HG03064 (cell line): ENCODE measurements around the gene KCNK5.

Experiments
- ATAC-seq: cut with Tn5 transposase; IDR thresholded peaks from one replicate; pipeline ENCODE4 v1.9.1; 2021; ENCODE audit warnings: low read depth; ENCODE audit not compliant: unreplicated experiment

KCNK5 gene

GRCh38 chr6:39218868-39219567, 10.3 kb downstream of the KCNK5 start:
- no peak for ATAC-seq

GRCh38 chr6:39217177-39217864, 12.0 kb downstream of the KCNK5 start:
- ATAC-seq = no peak

GRCh38 chr6:39215640-39216158, 13.6 kb downstream of the KCNK5 start:
- ATAC-seq = no peak

DNA sequence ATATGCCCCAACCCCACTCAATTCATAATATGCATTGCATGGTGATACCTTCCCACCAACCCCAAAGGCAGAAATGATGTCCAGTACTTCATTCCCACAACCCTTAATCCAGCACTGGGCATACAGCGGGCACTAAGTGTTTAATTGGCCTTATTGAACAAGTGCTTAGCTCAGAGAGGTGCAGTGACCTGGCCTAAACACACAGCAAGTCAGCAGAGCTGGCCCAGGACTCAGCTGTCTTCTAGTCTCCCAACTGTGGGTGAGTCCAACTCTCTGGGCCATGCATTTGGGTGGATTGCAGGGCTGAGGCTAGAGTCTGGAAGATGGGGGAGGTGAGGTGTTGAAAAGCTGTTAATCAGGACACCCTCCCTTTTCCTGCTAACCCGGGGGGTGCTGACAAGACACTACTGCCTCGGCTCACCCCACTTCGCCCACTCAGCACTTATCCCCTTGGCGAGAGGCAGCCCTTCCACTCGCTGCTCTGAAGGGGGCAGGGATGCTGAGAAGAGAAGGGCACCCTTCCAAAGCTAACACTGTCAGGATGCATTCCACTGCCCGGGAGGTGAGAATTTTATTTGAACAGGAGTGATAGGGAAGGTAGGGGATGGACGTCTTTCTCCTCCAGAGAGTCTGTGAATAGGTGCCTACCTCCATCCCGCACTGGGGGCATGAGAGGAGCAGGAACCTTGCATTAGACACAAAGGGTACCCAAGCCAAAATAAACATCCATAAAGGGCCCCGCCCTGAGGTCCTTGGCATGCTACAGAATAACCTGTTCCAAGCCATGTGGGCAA, 14.2 kb downstream of the KCNK5 start:
- no peak for ATAC-seq

GRCh38 chr6:39214120-39214813, 15.0 kb downstream of the KCNK5 start:
- no peak for ATAC-seq

- ATAC-seq = no peak
Measured at GRCh38 chr6:39213195-39213920, 15.9 kb downstream of the KCNK5 start.

DNA sequence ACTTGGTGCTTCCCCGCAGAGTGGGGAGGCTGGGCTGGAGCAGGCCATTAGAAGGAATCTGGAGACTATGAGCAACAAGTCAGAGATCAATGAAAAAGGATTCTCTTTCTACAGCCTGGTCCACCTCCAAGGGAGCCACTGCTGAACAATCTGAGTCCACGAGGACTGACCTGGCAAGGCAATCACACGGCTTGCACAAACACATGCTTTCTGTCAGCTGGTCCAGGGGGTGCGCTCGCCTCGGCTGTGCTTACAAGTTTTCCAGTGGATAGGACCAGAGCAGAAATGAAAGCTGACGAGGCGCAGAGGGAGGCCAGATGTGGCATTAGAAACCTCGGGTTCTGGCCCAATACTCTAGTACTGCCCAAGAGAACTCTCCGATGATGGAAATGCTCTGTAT, 18.1 kb downstream of the KCNK5 start:
- ATAC-seq = no peak

GRCh38 chr6:39210450-39210849, 18.8 kb downstream of the KCNK5 start:
- no peak for ATAC-seq

DNA sequence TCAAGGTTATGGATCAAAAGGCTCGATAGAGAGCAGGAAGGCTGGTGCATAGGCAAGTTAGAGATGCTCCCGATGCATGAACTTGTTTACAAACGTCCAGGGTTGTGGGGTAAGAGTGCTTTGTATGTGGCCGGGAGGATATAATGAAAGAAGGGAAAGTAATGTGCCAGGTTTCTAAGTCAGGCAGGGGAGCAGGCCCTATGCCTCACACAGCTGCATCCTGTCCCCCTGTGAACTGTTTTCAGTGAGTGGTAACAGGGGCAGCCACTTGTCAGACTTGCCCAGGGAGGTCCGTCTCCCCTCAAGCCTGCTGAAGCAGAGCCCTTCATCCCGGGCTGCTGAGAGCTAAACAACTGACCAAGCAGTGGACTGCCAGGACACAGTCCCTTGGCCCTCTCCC, 19.4 kb downstream of the KCNK5 start:
- ATAC-seq = no peak

DNA sequence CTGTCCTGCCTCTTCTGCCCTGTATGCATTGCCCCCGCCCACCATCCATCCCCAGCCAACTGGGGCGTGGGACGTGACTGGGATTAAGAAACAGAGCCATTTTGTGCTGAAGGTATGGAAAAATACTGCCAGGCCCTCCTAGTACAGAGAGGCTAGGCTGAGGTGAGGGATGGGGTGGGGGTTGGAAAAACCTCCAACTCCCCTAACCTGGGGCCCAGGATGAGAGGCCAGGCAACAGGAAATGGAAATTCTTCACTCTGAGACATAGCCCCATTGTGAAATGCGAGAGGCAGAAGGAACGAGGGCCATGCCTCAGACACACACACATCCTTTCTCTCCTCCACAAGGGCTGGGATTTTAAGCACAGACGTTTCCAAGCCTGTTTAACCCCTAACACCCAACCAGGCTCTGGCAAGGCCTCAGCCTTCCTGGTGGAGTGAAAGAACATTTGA, 19.9 kb downstream of the KCNK5 start:
- no peak for ATAC-seq

DNA sequence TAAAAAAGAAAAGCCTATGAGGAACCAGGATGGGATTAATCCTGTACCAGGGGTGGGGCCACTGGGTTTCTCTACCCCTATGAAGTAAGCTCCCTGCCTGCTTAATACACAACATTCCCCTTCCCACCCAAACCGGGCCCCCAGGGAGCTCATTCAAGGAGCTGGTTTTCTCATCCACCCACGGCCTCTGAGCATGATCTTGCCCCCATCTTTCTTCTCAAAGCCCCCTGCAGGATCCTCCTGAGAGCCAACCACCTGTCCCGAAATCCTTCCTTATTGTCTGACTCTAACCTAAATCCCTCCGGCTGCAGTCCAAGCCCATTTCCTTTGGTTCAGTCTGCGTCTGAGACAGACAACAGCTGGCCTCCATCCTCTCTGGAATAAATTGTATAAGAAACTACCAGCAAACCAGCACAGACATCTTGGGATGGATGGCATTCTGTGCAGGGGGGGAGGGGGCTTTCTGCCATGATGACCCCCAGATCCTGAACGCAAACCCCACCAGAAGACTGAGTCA, 21.0 kb downstream of the KCNK5 start:
- ATAC-seq = no peak

- ATAC-seq = no peak
Measured at GRCh38 chr6:39207416-39208222, 21.7 kb downstream of the KCNK5 start.

GRCh38 chr6:39206250-39206721, 23.0 kb downstream of the KCNK5 start:
- no peak for ATAC-seq

- ATAC-seq = no peak
Measured at GRCh38 chr6:39204646-39205244, 24.5 kb downstream of the KCNK5 start.

GRCh38 chr6:39204160-39204495, 25.1 kb downstream of the KCNK5 start:
- no peak for ATAC-seq

DNA sequence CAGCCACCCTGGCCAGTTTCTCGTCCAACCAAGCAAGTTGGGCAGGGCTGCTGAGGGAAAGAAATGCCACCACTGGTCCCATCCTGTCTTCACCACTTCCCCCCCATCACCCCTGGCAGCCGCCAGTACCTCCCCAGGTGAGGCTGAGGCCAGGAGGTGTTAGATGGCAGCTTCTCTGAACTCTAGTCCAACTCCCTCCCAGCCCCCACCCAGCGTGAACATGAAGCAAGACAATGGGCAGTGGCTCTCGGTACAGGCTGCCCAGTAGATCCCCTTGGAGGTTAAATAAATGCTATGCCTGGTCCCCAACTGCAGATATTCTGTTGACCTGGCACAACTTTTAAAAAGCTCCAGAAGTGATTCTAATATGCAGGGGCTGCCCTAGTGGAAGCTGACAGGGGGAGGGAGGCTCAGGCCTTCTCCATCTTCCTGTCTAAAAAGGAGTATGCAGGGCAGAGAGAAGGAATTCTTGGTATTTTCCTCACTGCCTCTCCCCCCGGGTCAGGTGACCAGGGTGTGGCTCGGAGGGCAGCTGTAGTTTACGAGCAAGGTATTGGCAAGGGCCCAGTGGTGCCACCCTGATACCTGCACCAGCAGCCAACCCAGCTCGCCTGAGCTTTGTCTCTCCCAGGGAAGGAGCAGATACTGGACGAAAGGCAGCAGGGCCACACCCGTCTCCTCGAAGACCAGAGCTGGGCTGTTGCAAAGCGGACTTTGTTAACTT, 25.7 kb downstream of the KCNK5 start:
- ATAC-seq = no peak

DNA sequence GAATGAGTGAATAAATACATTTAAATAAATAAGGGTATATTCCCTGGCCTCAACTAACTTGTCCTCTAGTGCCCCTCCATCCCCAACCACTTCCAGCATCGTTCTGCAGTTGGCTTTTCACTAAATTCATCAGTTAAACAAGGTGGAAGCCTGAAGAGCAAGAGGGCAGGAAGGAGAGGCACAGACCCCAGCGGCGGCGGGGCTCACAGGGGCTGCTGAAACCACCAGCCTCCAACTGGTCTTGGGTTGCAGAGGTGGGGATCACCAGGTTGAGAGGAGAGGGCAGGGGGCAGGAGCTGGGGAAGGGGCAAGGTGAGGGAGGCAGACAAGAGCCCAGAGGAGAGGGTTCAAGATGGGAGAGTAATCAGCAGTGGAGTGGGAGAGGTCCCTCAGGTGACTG, 27.1 kb downstream of the KCNK5 start:
- no peak for ATAC-seq

GRCh38 chr6:39200498-39201020, 28.7 kb downstream of the KCNK5 start:
- no peak for ATAC-seq
